ENCODE data around the gene NR2E3. TPM values are rescaled to one million over a fixed set of nuclear protein-coding genes. Genes with fewer than 3 reads are reported as not detected.
"Not testable (repeated sequence)": the region's sequence is repeated elsewhere in the genome, so short reads cannot be mapped to it uniquely, and the experiment has no call there.

NR2E3 gene
- total and polyA plus RNA-seq, 11 donors, result 0.07 to 0.25 (median 0.16) TPM; not detected in 7

DNA sequence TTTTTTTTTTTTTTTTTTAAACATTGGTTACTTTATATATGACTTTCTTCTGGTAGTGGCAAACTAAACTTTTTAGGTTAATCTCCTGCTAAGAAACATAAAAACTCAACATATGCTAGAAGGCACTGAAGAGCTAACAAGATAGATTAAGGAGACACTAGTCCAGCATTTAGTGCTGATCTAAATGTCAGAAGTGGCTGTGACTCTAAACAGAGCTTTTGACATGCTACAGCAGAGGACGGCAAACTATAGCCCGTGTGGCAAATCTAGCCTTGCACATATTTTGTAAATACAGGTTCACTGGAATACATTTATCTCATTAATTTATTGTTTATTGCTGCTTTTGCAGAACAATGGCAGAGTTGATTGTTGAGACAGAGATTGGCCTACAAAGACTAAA, 20.6 kb downstream of the NR2E3 start:
- H3K36me3 ChIP-seq, result peaks cover 0 to 58% (median 39%) of the 10 kb centered on the region in 9 donors
- ATAC-seq, result peak in 3 of 4 donors; percentile 41 to 60 (median 58)
- WGBS, 4 donors, result 43 to 85% (median 58%) methylated on average over 2 of the region's 2 CpGs

DNA sequence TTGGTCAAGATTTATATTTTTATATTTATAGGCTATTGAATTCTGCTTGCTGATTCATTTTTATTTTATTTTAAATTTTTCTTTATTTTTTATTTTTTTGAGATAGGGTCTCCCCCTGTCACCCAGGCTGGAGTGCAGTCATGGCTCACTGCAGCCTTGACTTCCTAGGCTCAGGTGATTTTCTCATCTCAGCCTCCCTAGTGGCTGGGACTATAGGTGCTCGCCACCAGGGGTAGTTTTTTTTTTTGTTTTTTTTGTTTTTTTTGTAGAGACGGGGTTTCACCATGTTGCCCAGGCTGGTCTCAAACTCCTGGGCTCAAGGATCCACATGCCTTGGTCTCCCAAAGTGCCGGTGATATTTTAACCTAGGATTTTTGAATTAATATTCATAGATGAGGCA, 31.2 kb downstream of the NR2E3 start:
- TF ChIP-seq POLR2A (IDR thresholded peaks at IDR 0.05), result no peak
- TF ChIP-seq, protein P1, sequence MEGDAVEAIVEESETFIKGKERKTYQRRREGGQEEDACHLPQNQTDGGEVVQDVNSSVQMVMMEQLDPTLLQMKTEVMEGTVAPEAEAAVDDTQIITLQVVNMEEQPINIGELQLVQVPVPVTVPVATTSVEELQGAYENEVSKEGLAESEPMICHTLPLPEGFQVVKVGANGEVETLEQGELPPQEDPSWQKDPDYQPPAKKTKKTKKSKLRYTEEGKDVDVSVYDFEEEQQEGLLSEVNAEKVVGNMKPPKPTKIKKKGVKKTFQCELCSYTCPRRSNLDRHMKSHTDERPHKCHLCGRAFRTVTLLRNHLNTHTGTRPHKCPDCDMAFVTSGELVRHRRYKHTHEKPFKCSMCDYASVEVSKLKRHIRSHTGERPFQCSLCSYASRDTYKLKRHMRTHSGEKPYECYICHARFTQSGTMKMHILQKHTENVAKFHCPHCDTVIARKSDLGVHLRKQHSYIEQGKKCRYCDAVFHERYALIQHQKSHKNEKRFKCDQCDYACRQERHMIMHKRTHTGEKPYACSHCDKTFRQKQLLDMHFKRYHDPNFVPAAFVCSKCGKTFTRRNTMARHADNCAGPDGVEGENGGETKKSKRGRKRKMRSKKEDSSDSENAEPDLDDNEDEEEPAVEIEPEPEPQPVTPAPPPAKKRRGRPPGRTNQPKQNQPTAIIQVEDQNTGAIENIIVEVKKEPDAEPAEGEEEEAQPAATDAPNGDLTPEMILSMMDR (IDR thresholded peaks at IDR 0.05), result no peak
- Histone ChIP-seq H3K9me3 (no peaks in the 10 kb centered on the region), H3K27ac (no peak overlapping the region), H3K4me1 (peaks cover 0 to 3% (median 0%) of the 10 kb centered on the region in 12 donors), H3K27me3 (no peaks in the 10 kb centered on the region), H3K36me3 (peaks cover 0 to 66% (median 6%) of the 10 kb centered on the region in 9 donors), H3K4me3 (no peak overlapping the region)
- ATAC-seq (no peak), DNase-seq (no peak)
- intact Hi-C loops (cut with DNase I), result no loop called here
- WGBS, 4 donors, result 99 to 100% (median 99%) methylated on average over 3 of the region's 3 CpGs

More for the DNA sequence above, 20.6 kb downstream of the NR2E3 start:
- TF ChIP-seq, protein P1 (IDR thresholded peaks at IDR 0.05), result no peak
- no peak for TF ChIP-seq POLR2A (IDR thresholded peaks at IDR 0.05)
- intact Hi-C loops (cut with DNase I), result no loop called here
- Histone ChIP-seq H3K27ac (no peak overlapping the region), H3K4me3 (no peak overlapping the region), H3K27me3 (no peaks in the 10 kb centered on the region), H3K4me1 (no peaks in the 10 kb centered on the region), H3K9me3 (no peaks in the 10 kb centered on the region)
- DNase-seq, result no peak

DNA sequence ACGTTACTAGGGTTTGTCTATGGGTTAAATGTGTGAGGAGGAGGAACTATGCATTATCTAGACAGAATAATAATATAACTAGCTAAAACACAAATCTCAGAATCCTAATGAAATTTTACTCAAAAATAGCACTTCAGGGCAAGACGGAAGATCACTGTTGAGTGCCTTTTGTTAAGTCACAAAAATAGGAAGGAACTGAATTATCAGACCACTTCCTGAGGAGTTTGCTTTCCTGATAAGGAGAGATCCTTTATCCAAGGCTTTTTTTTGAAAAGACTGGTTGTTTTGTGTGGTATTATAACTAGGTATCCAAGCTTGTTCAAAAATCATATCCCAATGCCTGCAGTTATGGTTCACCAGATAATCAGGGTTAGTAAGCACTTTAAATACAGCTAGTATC, 34.6 kb downstream of the NR2E3 start:
- Histone ChIP-seq H3K4me1 (peaks cover 0 to 3% (median 0%) of the 10 kb centered on the region in 12 donors), H3K27me3 (no peaks in the 10 kb centered on the region), H3K36me3 (peaks cover 0 to 88% (median 38%) of the 10 kb centered on the region in 9 donors), H3K27ac (no peak overlapping the region), H3K9me3 (no peaks in the 10 kb centered on the region), H3K4me3 (no peak overlapping the region)
- DNase-seq, result no peak
- ATAC-seq, result no peak
- no peak for TF ChIP-seq POLR2A (IDR thresholded peaks at IDR 0.05)
- TF ChIP-seq, protein P1 (IDR thresholded peaks at IDR 0.05), result no peak
- intact Hi-C loops (cut with DNase I), result no loop called here
- WGBS, 4 donors, result 71 to 74% (median 72%) methylated on average over 2 of the region's 2 CpGs

GRCh38 chr15:71853543-71853942, 43.2 kb downstream of the NR2E3 start:
- H3K9me3 ChIP-seq, result no peaks in the 10 kb centered on the region
- H3K4me3 ChIP-seq, result no peak overlapping the region
- H3K27me3 ChIP-seq, result no peaks in the 10 kb centered on the region
- 91 to 98% (median 96%) methylated on average over 1 of the region's 1 CpG for WGBS, 4 donors
- H3K36me3 ChIP-seq, result peaks cover 0 to 77% (median 50%) of the 10 kb centered on the region in 9 donors
- ATAC-seq, result no peak
- H3K27ac ChIP-seq, result no peak overlapping the region
- no peak for DNase-seq
- H3K4me1 ChIP-seq, result no peaks in the 10 kb centered on the region
- no peak for TF ChIP-seq POLR2A (IDR thresholded peaks at IDR 0.05)
- TF ChIP-seq, protein P1 (IDR thresholded peaks at IDR 0.05), result no peak
- intact Hi-C loops (cut with DNase I), result no loop called here

GRCh38 chr15:71858232-71858631, 47.9 kb downstream of the NR2E3 start:
- ATAC-seq; H3K9me3 ChIP-seq; H3K4me3 ChIP-seq; DNase-seq; H3K27ac ChIP-seq; intact Hi-C loops (cut with DNase I); H3K4me1 ChIP-seq; H3K27me3 ChIP-seq: not testable (repeated sequence)
- H3K36me3 ChIP-seq, result peaks cover 0 to 65% (median 17%) of the 10 kb centered on the region in 9 donors
- WGBS, 4 donors, result 93 to 98% (median 95%) methylated on average over 4 of the region's 4 CpGs

Data from heart left ventricle (tissue), 16 donors.